HEK293 (cell line): Measurements from ENCODE around the gene HBZ.
"Not testable (repeated sequence)": the region's sequence is repeated elsewhere in the genome, so short reads cannot be mapped to it uniquely, and the experiment has no call there.

ENCODE experiments used
- REST ChIP-seq: fragments of 450-650 bp; formaldehyde crosslinking; IDR thresholded peaks from 2 replicates; pipeline ENCODE4 v1.5.1; 2016; ENCODE audit warnings: missing biosample characterization, missing genetic modification characterization
- ZBTB20 ChIP-seq: fragments of 450-650 bp; formaldehyde crosslinking; IDR thresholded peaks from 2 replicates; pipeline ENCODE4 v1.5.1; 2016; ENCODE audit warnings: missing biosample characterization, missing genetic modification characterization
- ZNF121 ChIP-seq: fragments of 450-650 bp; formaldehyde crosslinking; IDR thresholded peaks from 2 replicates; pipeline ENCODE4 v1.5.1; 2016; ENCODE audit warnings: missing biosample characterization, missing genetic modification characterization
- ZNF138 ChIP-seq: fragments of 450-650 bp; formaldehyde crosslinking; IDR thresholded peaks from 2 replicates; pipeline ENCODE4 v1.5.1; 2016; ENCODE audit warnings: missing biosample characterization, missing genetic modification characterization, borderline replicate concordance
- ZNF174 ChIP-seq: fragments of 450-650 bp; formaldehyde crosslinking; IDR thresholded peaks from 2 replicates; pipeline ENCODE4 v1.5.0; 2017; ENCODE audit warnings: missing biosample characterization, mild to moderate bottlenecking, missing genetic modification characterization
- ZNF302 ChIP-seq: fragments of 450-650 bp; formaldehyde crosslinking; IDR thresholded peaks from 2 replicates; pipeline ENCODE4 v1.5.1; 2016; ENCODE audit warnings: missing biosample characterization, missing genetic modification characterization, low read depth
- ZNF311 ChIP-seq: fragments of 450-650 bp; formaldehyde crosslinking; IDR thresholded peaks from 2 replicates; pipeline ENCODE4 v1.5.1; 2017; ENCODE audit warnings: missing biosample characterization, missing genetic modification characterization, borderline replicate concordance
- ZNF423 ChIP-seq: fragments of 450-650 bp; formaldehyde crosslinking; IDR thresholded peaks from 2 replicates; pipeline ENCODE4 v1.5.1; 2016; ENCODE audit warnings: missing biosample characterization, missing genetic modification characterization
- ZNF48 ChIP-seq: fragments of 450-650 bp; formaldehyde crosslinking; IDR thresholded peaks from 2 replicates; pipeline ENCODE4 v1.5.1; 2016; ENCODE audit warnings: missing biosample characterization, missing genetic modification characterization
- TF ChIP-seq, protein P1 (sequence below): fragments of 450-650 bp; formaldehyde crosslinking; IDR thresholded peaks from 2 replicates; pipeline ENCODE4 v1.5.1; 2016; ENCODE audit warnings: missing biosample characterization, missing genetic modification characterization
- TF ChIP-seq, protein P2 (sequence below): fragments of 450-650 bp; formaldehyde crosslinking; IDR thresholded peaks from 2 replicates; pipeline ENCODE4 v1.5.1; 2016; ENCODE audit warnings: missing biosample characterization, missing genetic modification characterization, low read depth

DNA sequence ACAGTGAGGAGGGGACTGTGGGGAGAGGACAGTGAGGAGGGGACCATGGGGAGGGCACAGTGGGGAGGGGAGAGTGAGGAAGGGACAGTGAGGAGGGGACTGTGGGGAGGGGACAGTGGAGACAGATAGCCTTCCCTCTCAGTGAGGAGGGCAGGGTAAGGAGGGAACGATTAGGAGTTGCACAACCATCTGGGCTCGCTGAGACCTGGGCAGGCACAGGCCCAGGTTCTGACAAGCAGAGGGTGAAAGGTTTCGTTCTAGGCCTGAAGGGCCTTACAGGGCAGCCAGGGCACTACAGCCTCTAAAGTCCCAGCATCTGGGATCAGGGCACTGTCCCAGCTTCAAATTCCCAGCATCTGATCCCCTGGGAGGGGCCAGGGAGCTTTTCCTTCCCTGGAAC lies 11.3 kb downstream of the HBZ start:
- TF ChIP-seq, protein P1, sequence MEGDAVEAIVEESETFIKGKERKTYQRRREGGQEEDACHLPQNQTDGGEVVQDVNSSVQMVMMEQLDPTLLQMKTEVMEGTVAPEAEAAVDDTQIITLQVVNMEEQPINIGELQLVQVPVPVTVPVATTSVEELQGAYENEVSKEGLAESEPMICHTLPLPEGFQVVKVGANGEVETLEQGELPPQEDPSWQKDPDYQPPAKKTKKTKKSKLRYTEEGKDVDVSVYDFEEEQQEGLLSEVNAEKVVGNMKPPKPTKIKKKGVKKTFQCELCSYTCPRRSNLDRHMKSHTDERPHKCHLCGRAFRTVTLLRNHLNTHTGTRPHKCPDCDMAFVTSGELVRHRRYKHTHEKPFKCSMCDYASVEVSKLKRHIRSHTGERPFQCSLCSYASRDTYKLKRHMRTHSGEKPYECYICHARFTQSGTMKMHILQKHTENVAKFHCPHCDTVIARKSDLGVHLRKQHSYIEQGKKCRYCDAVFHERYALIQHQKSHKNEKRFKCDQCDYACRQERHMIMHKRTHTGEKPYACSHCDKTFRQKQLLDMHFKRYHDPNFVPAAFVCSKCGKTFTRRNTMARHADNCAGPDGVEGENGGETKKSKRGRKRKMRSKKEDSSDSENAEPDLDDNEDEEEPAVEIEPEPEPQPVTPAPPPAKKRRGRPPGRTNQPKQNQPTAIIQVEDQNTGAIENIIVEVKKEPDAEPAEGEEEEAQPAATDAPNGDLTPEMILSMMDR (tag by site-specific recombination), result not testable (repeated sequence)
- not testable (repeated sequence) for TF ChIP-seq ZNF311 (tag by site-specific recombination); ZNF174; ZNF423 (tag by site-specific recombination); ZNF302 (tag by site-specific recombination); ZNF138 (tag by site-specific recombination); REST (tag by site-specific recombination); ZNF121 (tag by site-specific recombination); ZNF48 (tag by site-specific recombination); ZBTB20
- TF ChIP-seq, protein P2, sequence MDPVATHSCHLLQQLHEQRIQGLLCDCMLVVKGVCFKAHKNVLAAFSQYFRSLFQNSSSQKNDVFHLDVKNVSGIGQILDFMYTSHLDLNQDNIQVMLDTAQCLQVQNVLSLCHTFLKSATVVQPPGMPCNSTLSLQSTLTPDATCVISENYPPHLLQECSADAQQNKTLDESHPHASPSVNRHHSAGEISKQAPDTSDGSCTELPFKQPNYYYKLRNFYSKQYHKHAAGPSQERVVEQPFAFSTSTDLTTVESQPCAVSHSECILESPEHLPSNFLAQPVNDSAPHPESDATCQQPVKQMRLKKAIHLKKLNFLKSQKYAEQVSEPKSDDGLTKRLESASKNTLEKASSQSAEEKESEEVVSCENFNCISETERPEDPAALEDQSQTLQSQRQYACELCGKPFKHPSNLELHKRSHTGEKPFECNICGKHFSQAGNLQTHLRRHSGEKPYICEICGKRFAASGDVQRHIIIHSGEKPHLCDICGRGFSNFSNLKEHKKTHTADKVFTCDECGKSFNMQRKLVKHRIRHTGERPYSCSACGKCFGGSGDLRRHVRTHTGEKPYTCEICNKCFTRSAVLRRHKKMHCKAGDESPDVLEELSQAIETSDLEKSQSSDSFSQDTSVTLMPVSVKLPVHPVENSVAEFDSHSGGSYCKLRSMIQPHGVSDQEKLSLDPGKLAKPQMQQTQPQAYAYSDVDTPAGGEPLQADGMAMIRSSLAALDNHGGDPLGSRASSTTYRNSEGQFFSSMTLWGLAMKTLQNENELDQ, result not testable (repeated sequence)
